Stimulated activated CD8-positive, alpha-beta memory T cell treated with anti-CD3 and anti-CD28 coated beads, Interleukin-4, amount 100 ng/mL, for 48 hours (primary cell): ENCODE data around the gene CAGE1.

Experiments
- DNase-seq: peaks from one replicate; pipeline ENCODE4 v3.0.0-alpha.2; 2020

Gene CAGE1

DNA sequence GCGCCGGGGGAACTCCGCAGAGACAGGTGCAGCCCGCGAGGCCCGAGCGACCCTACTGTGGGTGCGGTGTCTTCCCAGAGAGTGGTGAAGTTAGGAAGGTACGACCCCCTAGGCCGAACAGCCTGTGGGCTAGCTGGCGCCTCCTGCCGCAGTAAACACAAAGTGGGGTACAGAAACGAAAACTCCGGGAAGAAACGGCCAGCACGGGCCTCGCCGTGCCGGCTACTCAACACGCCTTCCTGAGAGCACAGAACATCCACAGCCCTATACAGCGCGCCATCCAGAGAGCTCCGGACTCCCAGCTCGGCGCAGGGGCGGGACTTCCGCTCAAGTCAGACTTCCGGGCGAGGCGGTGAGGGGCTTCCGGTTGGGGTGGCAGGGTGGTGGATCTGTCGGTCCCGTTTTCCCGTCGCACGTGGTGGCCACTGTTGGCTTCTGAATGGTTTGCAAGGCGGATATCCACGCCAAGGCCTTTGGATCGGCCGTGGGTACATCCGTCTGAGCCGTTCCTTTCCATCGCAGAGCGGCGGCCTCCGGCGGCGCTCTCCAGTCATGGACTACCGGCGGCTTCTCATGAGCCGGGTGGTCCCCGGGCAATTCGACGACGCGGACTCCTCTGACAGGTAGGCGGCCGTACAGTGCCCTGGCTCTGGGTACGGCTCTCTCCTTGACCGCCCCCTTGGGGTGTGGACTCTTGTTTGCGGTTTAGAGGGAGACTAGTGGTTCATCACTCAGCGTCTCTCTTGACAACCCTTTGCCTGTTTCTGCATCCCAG lies at the start of gene CAGE1, which contains the start of gene RIOK1:
TSS of gene CAGE1 (minus strand) at position 292 of the 775 bp plus-strand sequence. CDS start 2,569 bp downstream, outside the sequence.
TSS of gene RIOK1 (plus strand) at position 358 of the 775 bp plus-strand sequence. CDS start at position 553, 195 bp downstream.
- DNase-seq = peak; percentile 97

DNA sequence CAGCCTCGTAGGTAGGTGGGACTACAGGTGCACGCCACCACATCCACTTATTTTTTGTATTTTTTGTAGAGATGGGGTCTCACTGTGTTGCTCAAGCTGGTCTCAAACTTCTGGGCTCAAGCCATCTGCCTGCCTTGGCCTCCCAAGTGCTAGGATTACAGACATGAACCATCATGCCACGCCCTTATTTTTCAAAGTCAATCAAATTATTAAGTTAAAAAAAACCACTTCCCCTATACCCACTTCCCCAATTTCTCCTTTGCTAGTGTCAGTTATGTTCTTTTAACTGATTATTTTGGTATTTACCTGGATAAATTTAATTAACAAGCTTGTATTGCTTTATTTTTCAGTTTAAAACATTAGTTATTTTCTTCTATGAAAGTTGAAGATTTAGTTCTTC lies 49.7 kb upstream of the CAGE1 start:
- DNase-seq = no peak

DNA sequence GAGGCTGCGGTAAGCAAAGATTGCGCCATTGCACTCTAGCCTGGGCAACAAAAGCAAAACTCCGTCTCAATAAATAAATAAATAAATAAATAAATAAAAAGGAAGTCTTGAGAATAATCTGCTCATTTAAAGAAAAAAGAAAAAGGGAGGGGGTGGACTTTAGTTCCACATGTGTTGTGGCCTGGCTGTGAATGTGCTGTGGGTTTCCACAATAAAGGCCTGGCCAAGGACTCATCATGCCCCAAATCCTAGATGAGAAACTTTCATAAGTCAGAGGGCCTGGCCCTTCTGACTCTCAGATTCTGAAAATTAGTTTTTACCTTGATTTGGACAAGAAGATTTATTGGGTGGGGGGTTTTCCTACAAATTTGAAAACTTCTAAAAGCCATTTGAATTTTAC lies 48.5 kb upstream of the CAGE1 start:
- no peak for DNase-seq

DNA sequence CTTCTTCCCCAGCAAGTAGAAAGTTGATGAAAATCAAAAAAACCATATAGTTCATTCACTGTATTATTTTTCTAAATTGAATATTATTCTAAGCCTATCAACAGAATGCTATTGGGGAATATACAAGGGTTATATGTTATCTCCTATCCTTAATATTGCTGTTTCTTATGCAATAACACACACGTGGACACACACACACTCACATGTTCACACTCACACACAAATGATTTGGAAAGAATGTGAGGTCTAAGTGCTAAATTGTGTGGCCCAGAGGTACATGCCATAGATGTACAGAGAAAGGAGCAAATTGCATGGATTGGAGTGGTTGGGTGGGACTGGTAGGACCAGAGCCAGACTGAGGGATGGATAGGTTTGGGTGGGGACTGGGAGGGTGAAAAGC lies 45.1 kb upstream of the CAGE1 start:
- no peak for DNase-seq

DNA sequence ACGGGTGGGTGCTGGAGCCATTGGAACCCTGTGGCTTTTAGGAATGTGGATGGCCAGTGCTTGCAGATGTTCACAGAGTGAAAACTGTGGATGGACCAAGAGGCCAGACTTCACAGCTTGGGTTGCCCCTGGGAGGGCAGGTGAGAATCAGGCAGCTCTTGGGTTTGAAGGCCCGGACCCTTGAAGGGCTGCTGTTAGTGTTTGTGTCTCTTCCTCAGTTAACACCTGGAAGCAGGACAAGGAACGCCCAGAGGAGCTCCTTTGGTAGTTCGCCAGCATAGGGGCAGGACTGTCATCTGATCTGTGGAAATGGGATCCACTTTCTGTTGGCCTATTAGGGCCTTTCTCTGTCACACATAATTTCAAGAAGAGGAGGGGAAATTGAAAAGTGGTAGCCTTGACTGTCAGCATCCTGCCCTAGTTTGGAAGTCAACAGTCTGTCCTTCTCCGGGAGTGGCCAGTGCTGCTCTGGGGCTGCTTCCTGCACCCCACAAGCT lies 43.6 kb upstream of the CAGE1 start:
- no peak for DNase-seq

DNA sequence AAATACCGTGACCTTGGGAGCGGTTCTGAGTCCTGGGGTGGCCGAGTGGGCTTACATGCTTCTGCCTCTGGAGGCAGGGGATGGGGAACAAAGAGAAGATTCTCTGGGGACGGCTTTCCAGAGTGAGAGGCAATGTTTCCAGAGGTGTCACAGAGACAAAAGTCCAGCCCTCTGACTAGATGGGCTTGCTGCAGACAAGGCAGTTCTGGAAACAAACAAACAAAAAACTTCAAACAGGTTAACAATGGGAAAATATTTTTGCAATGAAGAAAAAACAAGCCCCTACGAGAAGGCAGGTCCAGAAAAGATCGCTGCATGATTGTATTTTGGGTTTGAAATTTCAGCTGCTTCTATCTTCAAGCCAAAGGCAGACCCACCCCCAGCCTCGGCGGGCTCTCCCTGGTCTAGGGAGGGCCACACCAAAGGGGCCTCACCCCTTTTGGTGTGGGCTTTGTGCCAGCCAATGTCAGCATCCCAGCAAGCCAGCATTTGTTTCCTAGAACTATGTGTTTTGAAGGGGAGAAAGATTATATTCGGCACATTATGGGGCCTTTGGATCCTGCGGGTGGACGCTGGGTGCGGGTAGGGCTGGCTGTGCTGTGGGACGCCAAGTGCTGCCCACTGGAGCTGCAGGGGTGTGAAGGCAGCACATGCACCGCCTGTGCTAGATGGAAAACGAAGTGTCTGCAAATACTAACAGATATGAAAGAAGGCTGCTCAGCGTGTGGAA lies 43.0 kb upstream of the CAGE1 start:
- no peak for DNase-seq

DNA sequence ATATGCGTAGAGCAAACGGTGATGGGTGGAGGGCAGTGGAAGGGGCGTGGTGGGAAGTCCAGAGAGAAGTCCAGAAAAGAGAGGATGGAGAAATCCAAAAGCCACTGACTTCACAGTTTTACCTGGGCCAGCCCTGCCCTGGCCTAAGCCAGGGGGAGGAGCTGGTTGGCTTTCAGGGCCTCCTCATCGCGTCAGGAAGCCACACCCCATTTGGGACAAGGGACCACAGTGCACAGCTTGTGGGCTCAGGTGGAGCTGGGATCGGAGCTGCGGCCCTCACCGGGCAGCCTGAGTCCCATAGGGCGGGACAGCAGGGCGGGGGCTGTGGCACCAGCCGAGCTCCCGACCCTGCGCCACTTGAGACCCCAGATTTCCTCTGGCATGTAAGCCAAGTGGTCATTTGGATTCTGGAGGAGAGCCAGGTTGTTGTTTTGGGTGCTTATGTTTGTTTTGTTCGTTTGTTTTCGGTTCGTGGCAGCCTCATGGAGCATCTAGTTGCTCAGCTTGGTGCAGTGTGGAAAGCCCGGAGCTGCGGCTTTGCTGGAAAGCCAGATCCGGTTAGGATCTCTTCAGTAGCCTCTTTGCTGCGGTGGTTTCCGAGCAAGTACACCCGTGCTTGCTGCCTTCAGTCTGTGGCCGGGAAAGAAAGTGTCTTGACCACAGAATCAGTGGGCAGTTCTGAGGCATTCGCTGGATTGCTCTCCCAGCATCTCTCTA lies 42.3 kb upstream of the CAGE1 start:
- no peak for DNase-seq

DNA sequence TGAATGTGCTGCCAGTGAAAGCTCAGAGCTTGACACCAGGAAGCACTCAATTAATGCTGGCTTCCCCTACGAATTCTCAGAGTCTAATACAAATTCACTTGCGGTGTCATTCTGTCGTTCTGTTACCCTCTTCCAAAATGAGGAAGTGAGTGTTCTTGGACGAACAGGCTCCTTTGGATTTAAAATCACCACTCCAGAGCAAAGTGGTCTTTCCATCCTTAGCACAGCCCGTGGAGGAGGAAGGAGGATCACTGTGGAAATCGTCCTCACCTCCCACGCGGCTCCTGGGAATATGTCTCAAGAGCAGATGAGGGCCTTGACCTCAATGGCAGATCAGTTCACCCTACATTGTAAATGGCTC lies 41.8 kb upstream of the CAGE1 start:
- DNase-seq = no peak

DNA sequence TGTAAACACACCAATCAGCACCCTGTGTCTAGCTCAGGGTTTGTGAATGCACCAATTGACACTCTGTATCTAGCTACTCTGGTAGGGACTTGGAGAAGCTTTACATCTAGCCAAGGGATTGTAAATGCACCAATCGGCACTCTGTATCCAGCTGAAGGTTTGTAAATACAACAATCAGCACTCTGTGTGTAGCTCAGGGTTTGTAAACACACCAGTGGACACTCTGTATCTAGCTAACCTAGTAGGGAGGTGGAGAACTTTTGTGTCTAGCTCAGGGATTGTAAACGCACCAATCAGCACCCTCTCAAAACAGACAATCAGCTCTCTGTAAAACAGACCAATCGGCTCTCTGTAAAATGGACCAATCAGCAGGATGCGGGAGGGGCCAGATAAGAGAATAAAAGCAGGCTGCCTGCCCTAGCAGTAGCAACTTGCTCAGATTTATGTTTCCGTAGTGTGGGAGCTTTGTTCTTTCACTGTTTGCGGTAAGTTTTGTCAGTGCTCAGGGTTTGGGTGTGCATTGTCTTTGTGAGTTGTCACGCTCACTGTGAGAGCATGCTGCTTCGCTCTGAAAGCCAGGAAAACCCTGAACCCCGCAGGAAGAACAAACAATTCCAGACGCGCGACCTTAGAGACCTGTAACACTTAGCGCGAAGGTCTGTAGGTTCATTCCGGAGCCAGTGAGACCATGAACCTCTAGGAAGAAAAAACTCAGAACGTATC lies 37.1 kb upstream of the CAGE1 start:
- DNase-seq = no peak

DNA sequence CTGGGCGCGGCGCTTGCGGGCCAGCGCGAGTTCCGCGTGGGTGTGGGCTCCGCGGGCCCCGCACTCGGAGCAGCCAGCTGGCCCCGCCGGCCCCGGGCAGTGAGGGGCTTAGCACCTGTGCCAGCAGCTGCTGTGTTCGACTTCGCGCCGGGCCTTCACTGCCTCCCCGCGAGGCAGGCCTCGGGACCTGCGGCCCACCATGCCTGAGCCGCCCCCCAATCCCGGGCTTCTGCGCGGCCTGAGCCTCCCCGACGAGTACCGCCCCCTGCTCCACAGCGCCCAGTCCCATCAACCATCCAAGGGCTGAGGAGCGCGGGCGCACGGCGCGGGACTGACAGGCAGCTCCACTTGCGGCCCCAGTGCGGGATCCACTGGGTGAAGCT lies 36.3 kb upstream of the CAGE1 start:
- DNase-seq = no peak

DNA sequence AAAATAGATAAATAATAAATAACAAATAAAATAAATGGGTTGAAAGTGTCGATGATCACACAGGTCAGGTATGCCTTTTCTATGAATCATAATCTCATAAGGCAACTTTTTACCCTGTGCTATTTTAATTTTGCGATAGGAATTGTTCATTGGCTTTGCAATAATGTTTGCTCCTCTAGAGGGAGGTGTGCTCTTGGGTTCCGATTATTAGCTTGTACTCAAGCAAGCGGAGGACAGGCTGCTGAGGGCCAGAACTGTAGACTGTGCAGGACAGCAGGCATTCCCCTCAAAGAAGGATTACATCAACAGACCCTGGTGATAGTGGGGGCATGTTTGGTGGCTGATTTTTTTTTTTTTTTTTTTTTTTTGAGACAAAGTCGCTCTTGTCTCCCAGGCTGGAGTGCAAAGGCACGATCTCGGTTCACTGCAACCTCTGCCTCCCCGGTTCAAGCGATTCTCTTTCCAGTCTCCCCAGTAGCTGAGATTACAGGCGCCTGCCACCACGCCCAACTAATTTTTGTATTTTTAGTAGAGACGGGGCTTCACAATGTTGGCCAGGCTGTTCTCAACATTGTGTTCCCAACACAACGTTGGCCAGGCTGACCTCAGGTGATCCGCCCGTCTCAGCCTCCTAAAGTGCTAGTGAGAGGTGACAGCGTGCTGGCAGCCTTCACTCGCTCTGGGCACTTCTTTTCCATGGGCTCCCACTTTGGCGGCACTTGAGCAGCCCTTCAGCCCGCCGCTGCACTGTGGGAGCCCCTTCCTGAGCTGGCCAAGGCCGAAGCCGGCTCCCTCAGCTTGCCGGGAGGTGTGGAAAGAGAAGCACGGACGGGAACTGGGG lies 35.6 kb upstream of the CAGE1 start:
- no peak for DNase-seq

DNA sequence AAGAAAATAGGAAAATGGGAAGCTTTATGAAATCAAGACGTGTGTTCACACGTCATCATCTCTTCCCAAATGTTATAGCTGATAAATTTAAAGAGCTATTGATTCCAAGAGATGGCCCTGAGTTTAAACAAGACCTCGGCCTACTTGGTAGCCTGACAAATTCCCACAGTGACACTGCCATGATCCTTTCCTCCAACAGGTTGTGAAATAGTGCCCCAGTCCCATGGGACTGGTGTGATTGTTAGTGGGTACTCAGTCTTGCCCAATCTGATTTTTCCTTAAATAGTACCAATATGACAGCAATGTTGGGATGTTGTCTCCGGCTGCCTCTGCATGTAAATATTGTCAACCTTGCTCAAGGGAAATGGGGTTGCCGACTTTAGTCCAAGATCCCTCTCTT lies 34.5 kb upstream of the CAGE1 start:
- DNase-seq = no peak

DNA sequence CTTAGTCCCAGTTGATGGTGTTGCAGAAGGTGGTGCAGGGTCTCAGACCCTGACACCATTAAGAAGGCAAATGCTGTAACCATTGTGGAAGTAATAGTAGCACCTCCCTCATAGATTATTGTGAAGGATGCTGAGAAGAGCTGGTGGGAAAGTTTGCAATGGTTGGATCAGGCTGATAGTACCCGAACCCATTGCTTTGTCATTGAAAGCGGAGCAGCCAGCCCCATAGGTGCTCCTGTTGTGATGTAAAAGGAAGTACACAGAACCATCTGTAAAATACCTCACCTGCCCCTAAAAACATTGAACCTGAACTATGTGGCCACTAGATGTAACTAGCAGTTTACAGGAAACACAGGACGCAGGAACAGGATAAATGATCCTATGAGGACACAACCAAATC lies 31.5 kb upstream of the CAGE1 start:
- DNase-seq = no peak

DNA sequence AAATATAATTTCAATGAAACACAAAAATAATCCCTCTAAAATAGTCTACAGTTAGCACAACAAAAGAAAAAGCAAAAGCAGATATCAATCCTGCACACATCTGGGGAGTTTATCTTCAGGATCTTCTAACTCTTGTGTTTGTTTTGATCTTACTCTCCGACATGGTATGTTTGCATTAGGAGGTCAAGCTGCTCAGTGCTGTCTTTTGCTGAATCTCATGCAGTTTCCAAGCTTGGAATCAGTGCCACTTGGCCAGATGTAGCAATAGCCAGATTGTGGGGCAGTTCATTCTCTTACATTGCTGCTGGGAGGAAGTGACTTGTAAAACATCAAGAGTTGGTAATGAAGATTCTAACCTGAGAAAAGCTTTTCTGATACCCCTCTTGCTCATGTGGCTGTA lies 29.5 kb upstream of the CAGE1 start:
- DNase-seq = no peak

DNA sequence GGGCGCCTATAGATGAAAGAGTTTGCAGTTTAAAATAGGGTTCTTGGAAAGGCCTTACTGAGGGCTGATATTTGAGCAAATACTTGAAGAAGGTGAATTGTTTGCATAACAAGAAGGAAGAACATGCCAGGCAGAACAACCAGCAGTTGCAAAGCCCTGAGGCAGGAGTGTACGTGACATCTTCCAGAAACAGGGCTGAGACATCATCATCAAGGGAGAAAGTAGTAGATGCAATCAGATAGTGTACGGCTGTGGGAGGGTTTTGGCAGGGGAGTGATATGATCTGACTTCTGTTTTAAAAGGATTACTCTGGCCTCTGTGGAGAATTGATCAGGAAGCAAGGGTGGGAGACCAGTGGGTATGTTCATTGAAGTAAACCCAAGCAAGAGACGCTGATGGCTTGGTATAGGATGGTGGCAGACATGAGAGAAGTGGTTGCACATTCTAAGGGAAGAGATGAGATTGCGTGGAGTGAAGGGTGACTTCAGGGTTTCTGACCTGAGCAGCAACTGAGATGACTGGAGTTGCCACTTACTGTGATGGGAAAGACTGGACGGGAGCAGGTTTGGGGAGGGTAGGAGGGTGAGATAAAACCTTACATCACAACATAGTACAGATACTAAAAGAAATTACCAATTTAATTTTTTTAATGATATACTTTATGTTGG lies 28.8 kb upstream of the CAGE1 start:
- no peak for DNase-seq

DNA sequence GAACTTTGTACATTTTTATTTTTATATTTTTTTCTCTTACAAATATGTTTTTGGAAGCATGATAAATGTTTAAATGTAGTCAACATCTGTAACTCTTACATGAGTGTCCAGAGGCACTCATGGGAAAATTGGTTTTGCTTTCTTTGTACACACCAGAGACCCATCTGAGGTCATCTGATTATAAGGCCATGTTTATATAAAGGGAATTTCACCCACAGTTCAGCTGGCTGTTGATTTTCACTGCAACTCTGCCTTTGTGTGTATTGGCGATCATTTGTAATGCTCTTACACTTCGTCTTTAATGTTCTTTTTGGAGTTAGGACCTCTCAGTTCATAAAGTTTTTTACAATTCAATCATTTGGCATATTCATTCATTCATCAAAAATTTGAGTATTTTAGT lies 28.1 kb upstream of the CAGE1 start:
- no peak for DNase-seq

DNA sequence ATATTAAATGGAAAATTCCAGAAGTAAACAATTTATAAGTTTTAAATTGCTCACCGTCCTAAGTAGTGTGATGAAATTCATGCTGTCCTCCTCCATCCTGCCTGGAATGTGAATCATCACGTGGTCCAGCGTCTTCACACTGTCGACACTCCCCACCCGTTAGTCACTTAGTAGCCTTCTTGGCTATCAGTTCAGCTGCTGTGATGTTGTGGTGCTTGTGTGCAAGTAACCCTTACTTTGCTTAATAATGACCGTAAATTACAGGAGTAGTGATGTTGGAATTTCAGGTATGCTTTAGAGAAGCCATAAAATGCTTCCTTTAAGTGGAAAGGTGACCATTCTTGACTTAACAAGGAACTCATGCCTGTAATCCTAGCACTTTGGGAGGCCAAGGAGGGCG lies 25.3 kb upstream of the CAGE1 start:
- DNase-seq = no peak

DNA sequence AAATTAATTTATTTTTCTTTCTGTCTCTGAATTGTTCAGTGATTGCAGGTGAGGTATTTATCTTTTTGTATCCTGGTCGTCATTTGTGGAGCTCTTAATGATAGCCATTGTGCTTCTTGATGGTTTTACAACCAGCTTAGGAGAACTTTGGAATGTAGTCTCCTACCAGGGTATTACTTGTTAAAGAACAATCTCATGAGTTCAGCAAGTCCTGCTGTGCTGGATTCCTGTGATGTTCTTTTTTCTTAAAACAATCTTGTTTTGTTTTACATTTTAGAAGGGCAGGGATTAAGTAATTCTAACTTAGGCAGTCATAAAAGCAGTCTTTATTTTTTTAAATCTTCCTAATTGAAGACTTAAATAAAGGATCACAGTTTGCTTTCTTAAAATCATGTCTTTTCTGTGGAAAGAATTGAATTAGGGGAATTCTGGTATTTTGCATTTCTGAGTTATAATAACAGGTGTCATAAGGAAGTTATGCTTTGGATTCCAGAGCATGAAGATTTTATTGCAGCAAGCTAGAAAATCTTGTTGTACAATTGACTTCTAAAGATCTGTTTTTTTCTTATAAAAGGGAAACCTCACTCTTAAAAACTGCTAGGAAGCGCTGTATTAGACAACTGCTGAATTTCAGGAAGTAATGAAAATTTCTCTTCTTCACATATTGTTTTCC lies 23.7 kb upstream of the CAGE1 start:
- no peak for DNase-seq

DNA sequence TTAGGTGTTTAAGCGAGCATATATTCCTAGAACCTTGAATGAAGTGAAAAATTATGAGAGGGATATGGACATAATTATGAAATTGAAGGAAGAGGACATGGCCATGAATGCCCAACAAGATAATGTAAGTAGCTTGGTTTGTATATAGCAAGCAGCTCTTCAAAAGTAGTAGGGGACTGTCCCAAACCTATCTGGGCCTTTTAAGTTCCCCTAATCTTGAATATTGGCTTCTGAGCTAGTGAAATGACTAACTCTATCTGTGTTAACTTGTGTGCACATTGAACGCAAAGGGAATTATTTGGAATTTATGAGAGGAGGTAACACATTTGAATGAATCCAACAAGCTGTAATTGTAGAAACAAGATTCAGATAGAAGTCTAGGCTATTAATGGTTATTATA lies 21.8 kb upstream of the CAGE1 start:
- DNase-seq = no peak

DNA sequence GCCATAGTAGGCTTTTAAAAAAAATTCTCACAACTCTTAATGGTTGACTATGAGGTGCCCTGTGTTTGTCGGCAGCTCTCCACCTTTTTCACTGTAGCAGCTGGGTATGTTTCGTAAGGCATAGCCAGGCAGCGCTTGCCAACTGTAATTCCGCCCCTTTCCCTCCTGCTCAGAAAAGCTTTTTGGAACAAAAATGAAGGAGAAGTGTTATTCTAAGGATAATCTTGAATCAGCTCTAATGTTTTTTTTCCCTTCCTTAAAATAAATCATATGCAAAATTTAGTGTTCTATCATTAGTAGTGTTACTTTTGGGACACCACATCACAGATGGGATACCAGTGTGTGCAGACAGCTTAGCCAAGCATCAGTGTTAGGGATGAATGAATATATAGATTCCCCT lies 21.3 kb upstream of the CAGE1 start:
- no peak for DNase-seq

DNA sequence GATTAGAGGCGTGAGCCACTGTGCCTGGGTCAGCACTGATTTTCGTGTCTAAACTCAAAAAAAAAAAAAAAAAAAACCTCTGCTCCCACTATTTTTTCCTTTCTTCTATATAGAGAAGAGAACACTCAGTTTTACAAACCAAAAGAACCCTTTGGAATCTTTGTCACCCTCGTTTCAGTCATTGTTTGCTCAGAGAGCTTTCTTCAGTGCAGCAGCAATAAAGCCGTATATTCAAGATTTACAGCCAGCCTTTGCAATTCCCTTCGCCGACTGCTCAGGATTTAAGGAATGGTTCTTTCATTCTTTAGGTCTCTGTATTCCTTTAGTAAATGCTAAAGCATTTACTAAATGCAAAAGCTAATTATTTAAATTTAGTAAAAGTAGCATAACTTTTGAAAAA lies 20.2 kb upstream of the CAGE1 start:
- no peak for DNase-seq
